Keratinocyte (primary cell): ENCODE results near the gene CELF2. TPM values are rescaled to one million over a fixed set of nuclear protein-coding genes. Genes with fewer than 3 reads are reported as not detected.

ENCODE experiments used
- DNase-seq: peaks from one replicate; pipeline ENCODE4 v3.0.0-alpha.2; 2011; ENCODE audit warnings: low read depth, missing footprints, low spot score
- FAIRE-seq: peaks from 2 replicates; lab custom pipeline; 2011; peaks lifted over from hg19 to GRCh38; lab: Jason Lieb, UNC
- H2AFZ ChIP-seq: 2 replicates; pipeline ENCODE4 v1.6.0; 2012; ENCODE audit warnings: low read length, control low read depth, inconsistent platforms; ENCODE audit not compliant: control insufficient read depth
- H3K27ac ChIP-seq: 2 replicates; pipeline ENCODE4 v1.5.1; 2011; ENCODE audit warnings: low read length; ENCODE audit not compliant: control insufficient read depth, insufficient read depth
- H3K27me3 ChIP-seq: 3 replicates; pipeline ENCODE4 v1.6.0; 2011; ENCODE audit warnings: low read length; ENCODE audit not compliant: control insufficient read depth, insufficient read depth; ENCODE audit errors: extremely low read depth
- H3K36me3 ChIP-seq, 2 experiments: 2 replicates in 1 of 2; 3 replicates in 1 of 2; pipeline ENCODE4 v1.5.1; 2011; ENCODE audit warnings: low read length in 2 of 2, mild to moderate bottlenecking in 1 of 2; ENCODE audit not compliant: control insufficient read depth in 2 of 2, insufficient read depth in 2 of 2; ENCODE audit errors: extremely low read depth in 1 of 2
- H3K4me1 ChIP-seq: 3 replicates; pipeline ENCODE4 v1.5.1; 2011; ENCODE audit warnings: low read length; ENCODE audit not compliant: control insufficient read depth, insufficient read depth; ENCODE audit errors: extremely low read depth
- H3K4me2 ChIP-seq: 3 replicates; pipeline ENCODE4 v1.6.0; 2011; ENCODE audit warnings: low read depth, low read length; ENCODE audit not compliant: control insufficient read depth, insufficient read depth; ENCODE audit errors: extremely low read depth
- H3K4me3 ChIP-seq, 3 experiments: fragments of 200-600 bp in 1 of 3; sonication (generic) in 1 of 3; 2 replicates in 2 of 3; 3 replicates in 1 of 3; pipeline ENCODE4 v1.5.1; 2011 to 2016; ENCODE audit warnings: low read length in 3 of 3, mild to moderate bottlenecking in 3 of 3, control low read depth in 2 of 3, inconsistent platforms in 1 of 3, low read depth in 1 of 3, mixed read lengths in 1 of 3, mixed run types in 1 of 3, moderate library complexity in 1 of 3; ENCODE audit not compliant: control insufficient read depth in 2 of 3, insufficient read depth in 2 of 3; ENCODE audit errors: extremely low read depth in 1 of 3
- H3K79me2 ChIP-seq: 2 replicates; pipeline ENCODE4 v1.6.0; 2012; ENCODE audit warnings: low read length; ENCODE audit not compliant: control insufficient read depth, insufficient read depth
- H3K9ac ChIP-seq: 3 replicates; pipeline ENCODE4 v1.6.0; 2011; ENCODE audit warnings: low read length; ENCODE audit not compliant: control insufficient read depth, insufficient read depth; ENCODE audit errors: extremely low read depth
- H3K9me1 ChIP-seq: 3 replicates; pipeline ENCODE4 v1.6.0; 2011; ENCODE audit warnings: low read length; ENCODE audit not compliant: control insufficient read depth, insufficient read depth; ENCODE audit errors: extremely low read depth
- H3K9me3 ChIP-seq: 2 replicates; pipeline ENCODE4 v1.5.1; 2012; ENCODE audit warnings: low read depth, low read length; ENCODE audit not compliant: control insufficient read depth
- H4K20me1 ChIP-seq: 3 replicates; pipeline ENCODE4 v1.6.0; 2011; ENCODE audit warnings: low read length; ENCODE audit not compliant: control insufficient read depth, insufficient read depth; ENCODE audit errors: extremely low read depth
- EZH2 ChIP-seq: IDR thresholded peaks from one replicate; pipeline ENCODE4 v1.6.1; 2012; ENCODE audit warnings: inconsistent platforms, mild to moderate bottlenecking, low read length, moderate library complexity
- dilution Hi-C: fragments of 300-500 bp; cut with MboI; formaldehyde crosslinking; loops from one replicate; pipeline ENCODE4 v1.7.0; 2020; ENCODE audit warnings: low sequenced_read_pairs; ENCODE audit not compliant: extremely low pct_ligation_motif_present
- polyA plus RNA-seq, 5 experiments: library from polyadenylated mRNA; depleted of rRNA in 3 of 5; stranded (reverse) in 3 of 5; stranded (forward) in 1 of 5; unstranded in 1 of 5; fragments of >200 nt; gene quantifications; 1 replicate in 1 of 5; 2 replicates in 3 of 5; 3 replicates in 1 of 5; pipeline versions ENCODE4 v1.2.1 to v1.2.3, GENCODE V29; 2011 to 2012; ENCODE audit warnings: missing spikeins in 2 of 5, low read depth in 1 of 5, low replicate concordance in 1 of 5
- TF ChIP-seq, protein P1 (sequence below), 3 experiments: IDR thresholded peaks in 1 of 3; conservative IDR thresholded peaks in 1 of 3; optimal IDR thresholded peaks in 1 of 3; 2 replicates in 2 of 3; 3 replicates in 1 of 3; pipeline versions ENCODE3 to v1.5.1; 2011; ENCODE audit warnings: low read length in 3 of 3, mild to moderate bottlenecking in 3 of 3, moderate library complexity in 2 of 3, control low read depth in 1 of 3, inconsistent platforms in 1 of 3; ENCODE audit not compliant: insufficient read depth in 2 of 3; ENCODE audit errors: extremely low read depth in 1 of 3

The CELF2 gene
- polyA plus RNA-seq, 1 donor (not counting 4 experiments of a cell fraction or from before 2014, with no cell fraction given) = 9.8 TPM

DNA sequence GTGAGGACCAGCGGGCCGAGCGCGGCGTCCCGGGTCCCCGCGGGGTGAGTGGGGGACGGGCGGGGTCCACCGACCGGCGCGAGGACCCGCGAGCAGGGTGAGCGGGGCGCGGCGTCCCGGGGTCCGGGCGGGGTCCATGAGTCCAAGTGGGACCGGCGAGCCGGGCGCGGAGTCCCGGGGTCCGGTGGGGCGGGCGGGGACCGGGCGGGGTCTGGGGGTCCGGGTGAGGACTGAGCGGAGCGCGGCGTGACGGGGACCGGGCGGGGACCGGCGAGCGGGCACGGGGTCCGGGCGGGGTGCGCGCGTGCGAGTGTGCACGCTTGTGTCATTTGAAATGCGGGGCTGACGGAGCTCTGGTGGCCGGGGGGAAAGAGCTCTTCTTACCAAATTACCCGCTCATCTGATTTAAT, 765 bp downstream of the CELF2 start:
- Histone ChIP-seq H3K9me1 (no peaks in the 10 kb centered on the region), H2AFZ (peak overlapping the region; percentile 70), H3K36me3 (no peaks in the 10 kb centered on the region), H3K9me3 (no peaks in the 10 kb centered on the region), H3K79me2 (peaks cover 5% of the 10 kb centered on the region), H3K4me1 (peaks cover 4% of the 10 kb centered on the region), H3K9ac (peak overlapping the region; percentile 66), H3K27me3 (peaks cover 3% of the 10 kb centered on the region), H4K20me1 (no peaks in the 10 kb centered on the region), H3K4me2 (peak overlapping the region; percentile 84), H3K4me3 (peak overlapping the region; percentile 48 to 56 (median 54)), H3K27ac (no peak overlapping the region)
- TF ChIP-seq, protein P1, sequence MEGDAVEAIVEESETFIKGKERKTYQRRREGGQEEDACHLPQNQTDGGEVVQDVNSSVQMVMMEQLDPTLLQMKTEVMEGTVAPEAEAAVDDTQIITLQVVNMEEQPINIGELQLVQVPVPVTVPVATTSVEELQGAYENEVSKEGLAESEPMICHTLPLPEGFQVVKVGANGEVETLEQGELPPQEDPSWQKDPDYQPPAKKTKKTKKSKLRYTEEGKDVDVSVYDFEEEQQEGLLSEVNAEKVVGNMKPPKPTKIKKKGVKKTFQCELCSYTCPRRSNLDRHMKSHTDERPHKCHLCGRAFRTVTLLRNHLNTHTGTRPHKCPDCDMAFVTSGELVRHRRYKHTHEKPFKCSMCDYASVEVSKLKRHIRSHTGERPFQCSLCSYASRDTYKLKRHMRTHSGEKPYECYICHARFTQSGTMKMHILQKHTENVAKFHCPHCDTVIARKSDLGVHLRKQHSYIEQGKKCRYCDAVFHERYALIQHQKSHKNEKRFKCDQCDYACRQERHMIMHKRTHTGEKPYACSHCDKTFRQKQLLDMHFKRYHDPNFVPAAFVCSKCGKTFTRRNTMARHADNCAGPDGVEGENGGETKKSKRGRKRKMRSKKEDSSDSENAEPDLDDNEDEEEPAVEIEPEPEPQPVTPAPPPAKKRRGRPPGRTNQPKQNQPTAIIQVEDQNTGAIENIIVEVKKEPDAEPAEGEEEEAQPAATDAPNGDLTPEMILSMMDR (optimal IDR thresholded peaks at IDR 0.05 in 1 of 3, IDR thresholded peaks at IDR 0.05 in 1 of 3, conservative IDR thresholded peaks at IDR 0.05 in 1 of 3; ENCODE audit: extremely low read depth in 1 of 3, insufficient read depth in 2 of 3, low read length in 3 of 3) = no peak
- no peak for TF ChIP-seq EZH2
- FAIRE-seq = no peak
- dilution Hi-C loops = no loop called here
- DNase-seq = no peak

DNA sequence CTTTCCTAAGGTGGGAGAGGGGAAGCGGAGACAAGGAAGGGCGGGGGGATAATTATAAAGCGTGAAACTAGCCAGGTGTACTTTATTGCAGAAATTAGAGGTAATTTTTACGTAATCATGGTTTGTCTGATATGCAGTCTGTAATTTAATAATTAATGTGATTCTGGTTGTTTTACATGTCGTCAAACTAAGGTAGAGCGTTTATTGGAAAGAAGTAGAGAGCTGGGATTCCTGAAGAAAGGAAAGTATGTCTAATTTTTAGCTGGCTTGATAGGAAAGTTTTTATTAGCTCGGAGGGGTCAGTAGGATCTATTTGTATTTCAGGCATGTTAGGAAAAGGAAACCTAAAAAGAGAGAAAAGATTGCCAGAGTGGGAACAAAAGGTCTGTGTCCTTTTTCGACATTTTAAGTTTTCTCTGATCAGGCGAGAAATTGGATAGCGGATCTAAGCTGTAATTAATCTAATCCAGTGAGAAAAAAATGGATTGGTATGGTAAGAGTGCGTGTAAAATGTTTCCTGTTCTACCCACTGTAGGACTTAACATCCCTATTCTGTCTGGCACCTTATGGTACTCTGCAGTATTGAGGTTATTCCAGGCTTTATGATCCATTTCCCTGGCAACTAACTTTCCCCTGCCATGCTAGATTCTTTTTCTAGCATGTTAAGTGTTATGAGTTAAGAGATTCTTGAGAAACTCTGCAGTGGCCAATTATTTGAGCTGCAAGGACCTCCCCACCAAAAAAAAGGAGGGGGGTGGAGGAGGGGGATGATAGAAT, 1.4 kb downstream of the CELF2 start:
- H3K4me2 ChIP-seq = peak overlapping the region; percentile 50
- no peaks in the 10 kb centered on the region for H3K9me1 ChIP-seq
- TF ChIP-seq EZH2 = no peak
- TF ChIP-seq, protein P1 (optimal IDR thresholded peaks at IDR 0.05 in 1 of 3, IDR thresholded peaks at IDR 0.05 in 1 of 3, conservative IDR thresholded peaks at IDR 0.05 in 1 of 3; ENCODE audit: extremely low read depth in 1 of 3, insufficient read depth in 2 of 3, low read length in 3 of 3) = no peak
- H3K27me3 ChIP-seq = peaks cover 3% of the 10 kb centered on the region
- H4K20me1 ChIP-seq = no peaks in the 10 kb centered on the region
- H3K36me3 ChIP-seq = no peaks in the 10 kb centered on the region
- peak overlapping the region; percentile 66 for H3K9ac ChIP-seq
- DNase-seq = no peak
- H3K4me1 ChIP-seq = peaks cover 4% of the 10 kb centered on the region
- peaks cover 5% of the 10 kb centered on the region for H3K79me2 ChIP-seq
- H3K9me3 ChIP-seq = no peaks in the 10 kb centered on the region
- peak overlapping the region; percentile 48 to 56 (median 54) for H3K4me3 ChIP-seq
- H2AFZ ChIP-seq = no peak overlapping the region
- dilution Hi-C loops = no loop called here
- peak; percentile 20 for FAIRE-seq
- no peak overlapping the region for H3K27ac ChIP-seq
